ENCODE data around the gene ACTA2. TPM values are rescaled to one million over a fixed set of nuclear protein-coding genes. Genes with fewer than 3 reads are reported as not detected.

The ACTA2 gene
- total RNA-seq, 1 donor from 2014 or later = 98.5 TPM

DNA sequence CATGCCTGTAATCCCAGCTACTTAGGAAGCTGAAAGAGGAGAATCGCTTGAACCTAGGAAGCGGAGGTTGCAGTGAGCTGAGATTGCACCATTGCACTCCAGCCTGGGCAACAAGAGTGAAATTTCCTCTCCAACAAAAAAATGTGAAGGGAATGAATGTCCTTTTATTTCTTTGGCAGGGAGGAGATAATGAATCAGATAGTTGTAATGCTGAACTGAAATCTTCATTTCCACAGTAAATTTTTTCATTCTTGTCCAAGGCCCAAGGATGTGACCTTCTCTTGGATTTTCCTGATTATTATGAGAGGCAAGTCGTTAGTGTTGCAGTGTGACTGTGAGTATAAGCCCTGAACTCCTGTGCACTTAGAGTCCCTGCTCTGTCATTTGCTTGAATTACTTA, 59.0 kb downstream of the ACTA2 start:
- DNase-seq (ENCODE audit: low spot score) = no peak
- H3K9me3 Mint-ChIP-seq (ENCODE audit: unreplicated experiment) = no peaks in the 10 kb centered on the region
- TF ChIP-seq, protein P1, sequence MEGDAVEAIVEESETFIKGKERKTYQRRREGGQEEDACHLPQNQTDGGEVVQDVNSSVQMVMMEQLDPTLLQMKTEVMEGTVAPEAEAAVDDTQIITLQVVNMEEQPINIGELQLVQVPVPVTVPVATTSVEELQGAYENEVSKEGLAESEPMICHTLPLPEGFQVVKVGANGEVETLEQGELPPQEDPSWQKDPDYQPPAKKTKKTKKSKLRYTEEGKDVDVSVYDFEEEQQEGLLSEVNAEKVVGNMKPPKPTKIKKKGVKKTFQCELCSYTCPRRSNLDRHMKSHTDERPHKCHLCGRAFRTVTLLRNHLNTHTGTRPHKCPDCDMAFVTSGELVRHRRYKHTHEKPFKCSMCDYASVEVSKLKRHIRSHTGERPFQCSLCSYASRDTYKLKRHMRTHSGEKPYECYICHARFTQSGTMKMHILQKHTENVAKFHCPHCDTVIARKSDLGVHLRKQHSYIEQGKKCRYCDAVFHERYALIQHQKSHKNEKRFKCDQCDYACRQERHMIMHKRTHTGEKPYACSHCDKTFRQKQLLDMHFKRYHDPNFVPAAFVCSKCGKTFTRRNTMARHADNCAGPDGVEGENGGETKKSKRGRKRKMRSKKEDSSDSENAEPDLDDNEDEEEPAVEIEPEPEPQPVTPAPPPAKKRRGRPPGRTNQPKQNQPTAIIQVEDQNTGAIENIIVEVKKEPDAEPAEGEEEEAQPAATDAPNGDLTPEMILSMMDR (IDR thresholded peaks at IDR 0.05; ENCODE audit: unreplicated experiment) = no peak
- no peaks in the 10 kb centered on the region for H3K4me1 Mint-ChIP-seq (ENCODE audit: unreplicated experiment)
- H3K27ac Mint-ChIP-seq (ENCODE audit: unreplicated experiment) = no peak overlapping the region
- no peaks in the 10 kb centered on the region for H3K27me3 Mint-ChIP-seq (ENCODE audit: unreplicated experiment)
- no peaks in the 10 kb centered on the region for H3K36me3 Mint-ChIP-seq (ENCODE audit: low read depth, unreplicated experiment)
- no peak overlapping the region for H3K4me3 Mint-ChIP-seq (ENCODE audit: unreplicated experiment)

DNA sequence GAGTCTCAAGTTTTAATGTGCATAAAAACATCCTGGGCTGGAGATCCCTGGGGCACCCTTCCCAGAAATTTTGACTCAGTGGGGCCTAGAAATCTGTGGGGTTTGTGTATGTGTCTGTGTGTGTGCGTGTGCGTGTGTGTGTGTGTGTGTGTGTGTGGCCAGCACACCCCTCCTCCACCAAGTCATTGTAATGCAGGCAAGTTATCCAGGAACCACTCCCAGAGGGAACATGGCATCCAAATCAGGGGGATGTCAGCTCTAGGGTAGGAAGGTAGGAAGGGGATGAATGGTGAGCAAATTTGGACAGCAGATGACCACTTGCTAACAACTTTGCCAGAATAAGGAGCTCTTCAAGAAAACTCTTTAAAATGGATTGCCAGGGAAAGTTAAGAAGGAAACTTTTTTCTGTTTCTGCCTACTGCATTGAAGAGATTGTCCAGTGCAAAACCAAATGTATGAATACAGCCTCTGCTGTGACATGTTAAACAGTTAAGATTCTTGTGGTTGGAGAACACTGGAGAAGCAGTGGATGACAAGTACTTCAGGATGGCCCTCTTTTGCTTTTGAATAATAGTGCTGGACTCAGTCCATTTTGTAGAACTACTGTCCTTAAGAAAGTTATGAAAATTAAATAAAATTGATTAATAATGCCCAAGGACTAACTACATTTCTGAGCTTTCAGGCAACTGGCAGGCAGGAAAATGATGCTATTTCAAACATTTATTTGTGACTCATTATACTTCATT, 60.2 kb downstream of the ACTA2 start:
- no peaks in the 10 kb centered on the region for H3K27me3 Mint-ChIP-seq (ENCODE audit: unreplicated experiment)
- no peak for DNase-seq (ENCODE audit: low spot score)
- no peaks in the 10 kb centered on the region for H3K36me3 Mint-ChIP-seq (ENCODE audit: low read depth, unreplicated experiment)
- H3K4me3 Mint-ChIP-seq (ENCODE audit: unreplicated experiment) = no peak overlapping the region
- TF ChIP-seq, protein P1 (IDR thresholded peaks at IDR 0.05; ENCODE audit: unreplicated experiment) = no peak
- no peaks in the 10 kb centered on the region for H3K9me3 Mint-ChIP-seq (ENCODE audit: unreplicated experiment)
- H3K4me1 Mint-ChIP-seq (ENCODE audit: unreplicated experiment) = no peaks in the 10 kb centered on the region
- H3K27ac Mint-ChIP-seq (ENCODE audit: unreplicated experiment) = no peak overlapping the region

DNA sequence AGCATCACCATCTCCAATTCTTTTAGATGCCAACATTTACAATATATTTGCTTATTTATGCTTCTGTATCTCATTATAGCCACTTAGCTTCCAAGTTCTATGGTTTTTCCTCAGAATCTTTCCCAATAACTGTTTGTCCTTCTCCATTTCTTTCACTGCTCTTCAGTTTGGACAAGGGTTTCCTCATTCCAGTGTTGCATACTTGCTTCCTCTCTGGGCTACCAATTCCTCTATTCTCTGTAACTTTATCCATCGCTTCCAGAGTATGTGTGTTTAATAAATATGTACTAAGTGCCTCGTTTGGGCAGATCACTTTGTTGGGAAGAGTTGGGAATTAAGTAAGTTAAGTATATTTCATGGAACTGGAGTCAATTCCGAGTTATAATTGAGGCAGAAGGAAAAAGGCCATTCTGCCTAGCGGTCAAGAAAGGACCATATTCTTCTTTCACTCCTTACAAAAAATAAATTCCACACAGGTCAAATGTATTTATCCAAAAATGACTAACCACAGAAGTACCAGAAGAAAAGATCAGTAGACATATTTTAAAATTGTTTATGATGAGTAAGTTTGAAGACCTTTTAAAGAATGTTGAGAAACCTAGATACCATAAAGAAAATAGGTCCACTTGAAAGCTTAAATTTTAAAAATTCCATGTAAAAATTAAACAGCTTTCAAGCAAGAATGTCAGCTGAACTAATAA, 61.7 kb downstream of the ACTA2 start:
- no peaks in the 10 kb centered on the region for H3K27me3 Mint-ChIP-seq (ENCODE audit: unreplicated experiment)
- H3K36me3 Mint-ChIP-seq (ENCODE audit: low read depth, unreplicated experiment) = no peaks in the 10 kb centered on the region
- no peaks in the 10 kb centered on the region for H3K9me3 Mint-ChIP-seq (ENCODE audit: unreplicated experiment)
- TF ChIP-seq, protein P1 (IDR thresholded peaks at IDR 0.05; ENCODE audit: unreplicated experiment) = no peak
- no peak overlapping the region for H3K27ac Mint-ChIP-seq (ENCODE audit: unreplicated experiment)
- H3K4me1 Mint-ChIP-seq (ENCODE audit: unreplicated experiment) = no peaks in the 10 kb centered on the region
- H3K4me3 Mint-ChIP-seq (ENCODE audit: unreplicated experiment) = no peak overlapping the region
- no peak for DNase-seq (ENCODE audit: low spot score)

DNA sequence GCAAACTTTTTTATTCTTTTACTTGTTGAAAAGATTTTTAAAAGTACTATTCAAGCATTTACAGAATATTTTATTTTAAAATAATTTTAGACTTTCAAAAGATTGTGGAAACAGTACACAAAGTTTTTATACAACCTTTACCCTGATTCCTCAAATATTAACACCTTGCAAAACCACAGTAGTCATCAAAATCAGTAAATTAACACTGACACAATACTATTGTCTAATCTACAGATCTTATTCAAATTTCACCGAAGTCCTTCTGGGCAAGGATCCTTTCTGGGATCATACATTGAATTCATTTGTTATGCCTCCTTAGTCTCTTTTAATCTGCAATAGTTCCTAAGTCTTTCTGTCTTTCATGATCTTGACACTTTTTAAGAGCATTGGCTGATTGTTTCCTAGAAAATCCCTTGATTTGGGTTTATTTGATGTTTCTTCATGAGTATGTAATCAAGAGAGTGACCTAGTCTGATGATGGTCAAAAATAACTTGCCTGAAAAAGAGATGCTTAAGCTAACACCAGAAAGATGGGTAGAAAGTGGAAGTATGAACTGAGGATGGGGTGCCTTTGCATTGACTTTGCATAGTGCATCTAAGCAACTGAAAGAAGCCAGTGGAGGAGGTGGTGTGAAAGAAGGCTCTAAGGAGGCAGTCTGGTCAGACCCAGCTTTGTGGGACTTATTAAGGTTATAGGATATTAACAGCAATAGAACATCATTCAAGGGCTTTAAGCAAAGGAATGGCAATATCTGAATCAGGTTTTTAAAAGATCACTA, 62.8 kb downstream of the ACTA2 start:
- no peak overlapping the region for H3K4me3 Mint-ChIP-seq (ENCODE audit: unreplicated experiment)
- TF ChIP-seq, protein P1 (IDR thresholded peaks at IDR 0.05; ENCODE audit: unreplicated experiment) = no peak
- H3K4me1 Mint-ChIP-seq (ENCODE audit: unreplicated experiment) = no peaks in the 10 kb centered on the region
- DNase-seq (ENCODE audit: low spot score) = no peak
- H3K9me3 Mint-ChIP-seq (ENCODE audit: unreplicated experiment) = no peaks in the 10 kb centered on the region
- no peaks in the 10 kb centered on the region for H3K36me3 Mint-ChIP-seq (ENCODE audit: low read depth, unreplicated experiment)
- H3K27me3 Mint-ChIP-seq (ENCODE audit: unreplicated experiment) = no peaks in the 10 kb centered on the region
- H3K27ac Mint-ChIP-seq (ENCODE audit: unreplicated experiment) = no peak overlapping the region

All from endothelial cell (in vitro differentiated cells).